GM23338 (cell line): ENCODE results near the gene APBA2.

ENCODE experiments used
- CREB1 ChIP-seq: fragments of 250-450 bp; sonication (Bioruptor Pico); IDR thresholded peaks from 2 replicates; pipeline ENCODE4 v1.5.0; 2020; ENCODE audit warnings: low read depth, mild to moderate bottlenecking, moderate library complexity
- EZH2 ChIP-seq: fragments of 200-600 bp; sonication (generic); IDR thresholded peaks from one replicate; pipeline ENCODE4 v1.8.0; 2017; ENCODE audit warnings: antibody characterized with exemption, mild to moderate bottlenecking, low read depth; ENCODE audit not compliant: unreplicated experiment
- EZH2phosphoT487 ChIP-seq: fragments of 200-600 bp; sonication (generic); IDR thresholded peaks from one replicate; pipeline ENCODE4 v1.8.1; 2018; ENCODE audit warnings: antibody characterized with exemption; ENCODE audit not compliant: unreplicated experiment
- POLR2AphosphoS5 ChIP-seq: IDR thresholded peaks from 2 replicates; pipeline ENCODE4 v1.6.1; 2016; ENCODE audit warnings: antibody characterized with exemption, low read depth
- ZNF331 ChIP-seq: fragments of 250-450 bp; sonication (Bioruptor Pico); IDR thresholded peaks from 2 replicates; pipeline ENCODE4 v1.5.0; 2020; ENCODE audit warnings: low read depth, mild to moderate bottlenecking, moderate library complexity
- TF ChIP-seq, protein P1 (sequence below): IDR thresholded peaks from one replicate; pipeline ENCODE4 v1.6.1; 2018; ENCODE audit warnings: antibody characterized with exemption; ENCODE audit not compliant: unreplicated experiment
- TF ChIP-seq, protein P2 (sequence below), 2 experiments: fragments of 200-600 bp in 1 of 2; sonication (generic) in 1 of 2; conservative IDR thresholded peaks; 2 replicates each; pipeline versions ENCODE4 v1.5.1 to v1.6.1; 2016 to 2017; ENCODE audit warnings: antibody characterized with exemption in 2 of 2, low read depth in 2 of 2, mild to moderate bottlenecking in 2 of 2, moderate library complexity in 1 of 2

DNA sequence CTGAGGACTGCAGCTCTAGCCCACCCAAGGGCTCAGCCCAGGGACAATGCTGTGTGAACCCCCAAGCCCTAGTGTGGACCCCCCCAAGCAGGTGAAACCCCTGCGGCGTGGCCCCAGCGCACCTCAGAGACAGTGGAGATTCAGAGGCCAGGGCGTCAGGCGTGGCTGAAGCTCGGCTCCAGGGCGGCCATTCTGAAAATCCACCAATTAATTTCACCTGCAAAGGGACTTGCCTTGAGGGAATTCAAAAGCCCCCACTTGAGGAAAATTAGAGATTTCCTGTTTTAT, 235.5 kb downstream of the APBA2 start:
- TF ChIP-seq, protein P1, sequence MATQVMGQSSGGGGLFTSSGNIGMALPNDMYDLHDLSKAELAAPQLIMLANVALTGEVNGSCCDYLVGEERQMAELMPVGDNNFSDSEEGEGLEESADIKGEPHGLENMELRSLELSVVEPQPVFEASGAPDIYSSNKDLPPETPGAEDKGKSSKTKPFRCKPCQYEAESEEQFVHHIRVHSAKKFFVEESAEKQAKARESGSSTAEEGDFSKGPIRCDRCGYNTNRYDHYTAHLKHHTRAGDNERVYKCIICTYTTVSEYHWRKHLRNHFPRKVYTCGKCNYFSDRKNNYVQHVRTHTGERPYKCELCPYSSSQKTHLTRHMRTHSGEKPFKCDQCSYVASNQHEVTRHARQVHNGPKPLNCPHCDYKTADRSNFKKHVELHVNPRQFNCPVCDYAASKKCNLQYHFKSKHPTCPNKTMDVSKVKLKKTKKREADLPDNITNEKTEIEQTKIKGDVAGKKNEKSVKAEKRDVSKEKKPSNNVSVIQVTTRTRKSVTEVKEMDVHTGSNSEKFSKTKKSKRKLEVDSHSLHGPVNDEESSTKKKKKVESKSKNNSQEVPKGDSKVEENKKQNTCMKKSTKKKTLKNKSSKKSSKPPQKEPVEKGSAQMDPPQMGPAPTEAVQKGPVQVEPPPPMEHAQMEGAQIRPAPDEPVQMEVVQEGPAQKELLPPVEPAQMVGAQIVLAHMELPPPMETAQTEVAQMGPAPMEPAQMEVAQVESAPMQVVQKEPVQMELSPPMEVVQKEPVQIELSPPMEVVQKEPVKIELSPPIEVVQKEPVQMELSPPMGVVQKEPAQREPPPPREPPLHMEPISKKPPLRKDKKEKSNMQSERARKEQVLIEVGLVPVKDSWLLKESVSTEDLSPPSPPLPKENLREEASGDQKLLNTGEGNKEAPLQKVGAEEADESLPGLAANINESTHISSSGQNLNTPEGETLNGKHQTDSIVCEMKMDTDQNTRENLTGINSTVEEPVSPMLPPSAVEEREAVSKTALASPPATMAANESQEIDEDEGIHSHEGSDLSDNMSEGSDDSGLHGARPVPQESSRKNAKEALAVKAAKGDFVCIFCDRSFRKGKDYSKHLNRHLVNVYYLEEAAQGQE = no peak
- TF ChIP-seq, protein P2, sequence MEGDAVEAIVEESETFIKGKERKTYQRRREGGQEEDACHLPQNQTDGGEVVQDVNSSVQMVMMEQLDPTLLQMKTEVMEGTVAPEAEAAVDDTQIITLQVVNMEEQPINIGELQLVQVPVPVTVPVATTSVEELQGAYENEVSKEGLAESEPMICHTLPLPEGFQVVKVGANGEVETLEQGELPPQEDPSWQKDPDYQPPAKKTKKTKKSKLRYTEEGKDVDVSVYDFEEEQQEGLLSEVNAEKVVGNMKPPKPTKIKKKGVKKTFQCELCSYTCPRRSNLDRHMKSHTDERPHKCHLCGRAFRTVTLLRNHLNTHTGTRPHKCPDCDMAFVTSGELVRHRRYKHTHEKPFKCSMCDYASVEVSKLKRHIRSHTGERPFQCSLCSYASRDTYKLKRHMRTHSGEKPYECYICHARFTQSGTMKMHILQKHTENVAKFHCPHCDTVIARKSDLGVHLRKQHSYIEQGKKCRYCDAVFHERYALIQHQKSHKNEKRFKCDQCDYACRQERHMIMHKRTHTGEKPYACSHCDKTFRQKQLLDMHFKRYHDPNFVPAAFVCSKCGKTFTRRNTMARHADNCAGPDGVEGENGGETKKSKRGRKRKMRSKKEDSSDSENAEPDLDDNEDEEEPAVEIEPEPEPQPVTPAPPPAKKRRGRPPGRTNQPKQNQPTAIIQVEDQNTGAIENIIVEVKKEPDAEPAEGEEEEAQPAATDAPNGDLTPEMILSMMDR (conservative IDR thresholded peaks at IDR 0.05; ENCODE audit: low read depth in 2 of 2) = no peak
- no peak for TF ChIP-seq EZH2
- TF ChIP-seq CREB1 (CRISPR knock-in tag) = no peak
- no peak for TF ChIP-seq POLR2AphosphoS5
- no peak for TF ChIP-seq EZH2phosphoT487
- TF ChIP-seq ZNF331 (CRISPR knock-in tag) = no peak
